Measurements from ENCODE around the gene RNF180. TPM values are rescaled to one million over a fixed set of nuclear protein-coding genes. Genes with fewer than 3 reads are reported as not detected.
A peak's percentile ranks its signal among the peaks of the same experiment; 100 is the strongest.

Gene RNF180
- total RNA-seq, 2 donors from 2014 or later = 46.6 to 51.1 TPM

- no peak overlapping the region for H3K27ac ChIP-seq
- DNase-seq (ENCODE audit: low spot score) (no peak), ATAC-seq (ENCODE audit: insufficient number of reproducible peaks, low FRiP score, low read depth) (peak; percentile 12)
- H3K27me3 ChIP-seq (replicated peaks; ENCODE audit: insufficient read depth) = no peaks in the 10 kb centered on the region
- H3K4me1 ChIP-seq (ENCODE audit: control insufficient read depth in 1 of 2, low read depth in 2 of 2) = peaks cover 14 to 39% of the 10 kb centered on the region in 2 donors
- no peak overlapping the region for H3K4me3 ChIP-seq
- no peak for TF ChIP-seq CTCF (IDR thresholded peaks at IDR 0.05)
- no peaks in the 10 kb centered on the region for H3K9me3 ChIP-seq
- no peaks in the 10 kb centered on the region for H3K36me3 ChIP-seq
Observed at GRCh38 chr5:64190562-64191306, 25.1 kb downstream of the RNF180 start.

GRCh38 chr5:64195981-64196380 lies 30.3 kb downstream of the RNF180 start:
- H3K27me3 ChIP-seq (replicated peaks; ENCODE audit: insufficient read depth) = no peaks in the 10 kb centered on the region
- no peak for TF ChIP-seq CTCF (IDR thresholded peaks at IDR 0.05)
- DNase-seq (ENCODE audit: low spot score) = no peak
- ATAC-seq (ENCODE audit: insufficient number of reproducible peaks, low FRiP score, low read depth) = no peak
- no peaks in the 10 kb centered on the region for H3K36me3 ChIP-seq
- no peak overlapping the region for H3K4me3 ChIP-seq
- H3K27ac ChIP-seq = no peak overlapping the region
- peaks cover 3 to 23% of the 10 kb centered on the region in 2 donors for H3K4me1 ChIP-seq (ENCODE audit: control insufficient read depth in 1 of 2, low read depth in 2 of 2)
- H3K9me3 ChIP-seq = no peaks in the 10 kb centered on the region

GRCh38 chr5:64199425-64199824 lies 33.8 kb downstream of the RNF180 start:
- TF ChIP-seq CTCF (IDR thresholded peaks at IDR 0.05) = no peak
- no peak for ATAC-seq (ENCODE audit: insufficient number of reproducible peaks, low FRiP score, low read depth)
- no peaks in the 10 kb centered on the region for H3K36me3 ChIP-seq
- no peaks in the 10 kb centered on the region for H3K9me3 ChIP-seq
- H3K4me1 ChIP-seq (ENCODE audit: control insufficient read depth in 1 of 2, low read depth in 2 of 2) = peaks cover 0 to 10% of the 10 kb centered on the region in 2 donors
- no peak overlapping the region for H3K27ac ChIP-seq
- DNase-seq (ENCODE audit: low spot score) = no peak
- no peaks in the 10 kb centered on the region for H3K27me3 ChIP-seq (replicated peaks; ENCODE audit: insufficient read depth)
- no peak overlapping the region for H3K4me3 ChIP-seq

- Histone ChIP-seq H3K4me3 (no peak overlapping the region), H3K36me3 (no peaks in the 10 kb centered on the region), H3K4me1 (ENCODE audit: control insufficient read depth in 1 of 2, low read depth in 2 of 2) (peaks cover 0 to 17% of the 10 kb centered on the region in 2 donors), H3K27ac (no peak overlapping the region), H3K9me3 (no peaks in the 10 kb centered on the region), H3K27me3 (replicated peaks; ENCODE audit: insufficient read depth) (no peaks in the 10 kb centered on the region)
- no peak for DNase-seq (ENCODE audit: low spot score)
- no peak for ATAC-seq (ENCODE audit: insufficient number of reproducible peaks, low FRiP score, low read depth)
- TF ChIP-seq CTCF (IDR thresholded peaks at IDR 0.05) = no peak
Observed at GRCh38 chr5:64201996-64202395, 36.4 kb downstream of the RNF180 start.

GRCh38 chr5:64206653-64207052 lies 41.0 kb downstream of the RNF180 start:
- Histone ChIP-seq H3K36me3 (no peaks in the 10 kb centered on the region), H3K4me3 (no peak overlapping the region), H3K4me1 (ENCODE audit: control insufficient read depth in 1 of 2, low read depth in 2 of 2) (peaks cover 3 to 24% of the 10 kb centered on the region in 2 donors), H3K27ac (no peak overlapping the region), H3K27me3 (replicated peaks; ENCODE audit: insufficient read depth) (no peaks in the 10 kb centered on the region), H3K9me3 (no peaks in the 10 kb centered on the region)
- DNase-seq (ENCODE audit: low spot score) (no peak), ATAC-seq (ENCODE audit: insufficient number of reproducible peaks, low FRiP score, low read depth) (no peak)
- no peak for TF ChIP-seq CTCF (IDR thresholded peaks at IDR 0.05)

All from thoracic aorta (tissue), 2 donors.